Hepatic stellate cell (primary cell): ENCODE data around the gene LRRTM4.

Experiments
- DNase-seq: peaks from one replicate; pipeline ENCODE4 v3.0.0; 2011; ENCODE audit warnings: low spot score

LRRTM4 gene

GRCh38 chr2:76985387-76986136, 536.6 kb downstream of the LRRTM4 start:
- DNase-seq: no peak

DNA sequence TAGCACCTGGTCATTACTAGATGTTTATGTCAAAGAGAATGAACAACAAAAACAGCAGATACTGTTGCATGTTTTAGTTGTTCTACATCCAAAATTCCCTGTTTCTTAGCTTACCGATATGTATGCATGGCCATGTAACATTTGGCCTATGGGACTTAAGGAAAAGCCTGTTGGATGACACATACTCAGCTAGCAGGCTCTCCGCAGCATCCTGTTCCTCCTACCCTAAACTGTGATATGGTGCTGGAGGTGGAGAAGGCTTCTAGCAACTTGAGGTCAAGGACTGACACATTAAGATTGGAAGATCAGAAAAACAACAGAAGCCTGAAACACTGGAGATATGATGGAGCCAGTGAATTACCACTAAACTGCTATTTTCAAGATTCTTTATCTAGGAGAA, 537.8 kb downstream of the LRRTM4 start:
- DNase-seq: no peak

- DNase-seq: no peak
Observed at GRCh38 chr2:76980067-76980787, 541.9 kb downstream of the LRRTM4 start.

GRCh38 chr2:76977846-76978727, 544.1 kb downstream of the LRRTM4 start:
- no peak for DNase-seq

- no peak for DNase-seq
Observed at GRCh38 chr2:76975752-76976151, 546.4 kb downstream of the LRRTM4 start.

GRCh38 chr2:76973610-76974009, 548.6 kb downstream of the LRRTM4 start:
- no peak for DNase-seq

- DNase-seq: no peak
Observed at GRCh38 chr2:76965772-76966171, 556.4 kb downstream of the LRRTM4 start.

DNA sequence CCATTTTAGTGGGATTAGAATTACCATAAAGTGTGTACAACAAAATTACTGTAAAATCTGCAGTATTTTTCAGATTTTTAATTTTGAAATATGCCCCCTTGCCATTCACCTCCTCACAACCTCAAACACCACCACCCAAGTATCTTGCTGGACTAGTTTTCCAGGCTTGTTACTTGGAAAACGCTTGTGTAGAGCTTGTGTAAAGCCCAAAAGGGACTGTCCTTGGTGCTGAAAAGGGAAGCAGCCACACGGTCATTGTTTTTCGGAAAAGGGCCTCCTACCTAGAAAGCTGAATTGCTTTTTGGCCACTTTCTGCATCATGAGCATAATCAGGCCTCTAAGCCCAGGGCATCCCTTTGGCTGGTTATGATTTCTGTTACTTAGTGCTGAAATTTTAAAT, 563.4 kb downstream of the LRRTM4 start:
- no peak for DNase-seq

DNA sequence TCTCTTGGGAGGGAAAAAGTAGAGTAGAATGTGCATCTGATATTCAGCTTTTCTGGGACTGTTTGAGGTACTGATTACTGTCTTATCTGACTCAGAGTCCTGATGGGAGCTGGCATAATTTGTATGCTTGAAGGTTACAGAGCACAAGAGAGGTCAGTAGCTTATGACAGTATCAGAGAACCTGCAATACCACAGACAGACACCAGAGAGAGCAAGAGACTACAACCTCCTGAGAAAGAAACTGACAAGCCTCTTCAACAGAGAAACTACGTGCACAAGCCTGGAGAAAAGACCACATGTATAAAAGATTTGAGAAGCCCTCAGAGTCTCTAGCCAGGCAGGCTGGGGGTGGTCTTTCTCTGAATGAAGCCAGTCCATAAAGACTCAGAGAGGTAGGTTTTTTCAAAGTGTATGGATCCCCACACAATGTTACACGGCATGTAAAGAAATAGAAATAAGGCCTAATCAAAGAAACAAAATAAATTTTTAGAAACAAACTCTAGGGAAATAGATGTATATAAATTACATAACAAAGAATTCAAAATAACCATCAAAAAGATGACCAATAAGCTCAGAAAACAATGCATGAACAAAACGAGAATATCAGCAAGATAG, 568.3 kb downstream of the LRRTM4 start:
- DNase-seq: no peak

- no peak for DNase-seq
Observed at GRCh38 chr2:76946631-76947145, 575.5 kb downstream of the LRRTM4 start.

DNA sequence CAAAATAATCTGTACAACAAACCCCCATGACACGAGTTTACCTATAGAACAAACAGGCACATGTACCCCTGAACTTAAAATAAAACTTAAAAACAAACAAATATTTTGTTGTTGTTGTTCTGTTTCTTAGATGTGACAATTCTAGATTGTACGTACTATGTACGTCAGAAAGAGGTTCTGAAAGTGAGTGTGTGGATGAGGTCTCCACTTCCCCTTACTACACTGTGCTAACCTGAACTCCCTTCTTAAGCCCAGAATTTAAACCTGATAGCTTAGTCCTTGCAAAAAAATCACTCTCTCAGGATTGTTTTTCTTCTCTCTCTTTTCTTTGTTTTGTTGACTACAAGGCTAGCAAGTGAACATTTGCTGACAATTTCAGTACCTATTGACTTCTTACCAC, 581.6 kb downstream of the LRRTM4 start:
- no peak for DNase-seq

- no peak for DNase-seq
Observed at GRCh38 chr2:76938153-76938552, 584.0 kb downstream of the LRRTM4 start.

DNA sequence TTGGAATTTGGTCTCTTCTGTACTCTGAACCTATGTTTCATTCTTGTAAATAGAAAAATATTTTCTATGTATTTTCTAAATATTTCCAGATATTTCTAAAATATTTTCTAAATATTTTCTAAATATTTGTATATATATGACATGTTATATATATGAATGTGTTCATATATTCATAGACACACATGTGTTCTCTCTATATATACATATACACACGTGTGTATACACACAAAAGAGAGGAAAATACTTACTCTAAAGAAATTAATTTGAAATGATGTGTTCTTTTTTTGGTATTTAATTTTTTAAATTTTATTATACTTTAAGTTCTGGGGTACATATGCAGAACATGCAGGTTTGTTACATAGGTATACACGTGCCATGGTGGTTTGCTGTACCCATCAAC, 589.6 kb downstream of the LRRTM4 start:
- DNase-seq: no peak

GRCh38 chr2:76930056-76930744, 592.0 kb downstream of the LRRTM4 start:
- no peak for DNase-seq

DNA sequence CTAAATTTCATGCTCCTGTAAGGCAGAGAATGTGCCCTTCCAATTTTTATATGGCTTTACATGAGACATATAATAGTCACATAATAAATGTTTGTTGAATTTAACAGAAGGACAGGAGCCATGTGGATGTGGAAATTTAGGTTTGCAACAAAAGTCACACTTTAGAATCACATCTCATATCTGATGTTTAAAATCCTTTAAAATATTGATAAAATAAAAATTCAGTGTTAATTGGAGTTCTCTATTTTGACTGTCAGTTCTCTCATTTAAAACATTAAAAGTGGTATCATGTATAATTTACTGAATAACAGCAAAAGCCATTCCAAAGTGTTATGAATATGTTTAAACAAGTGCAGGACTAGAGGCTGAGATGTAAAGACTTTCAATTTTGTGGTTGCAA, 594.1 kb downstream of the LRRTM4 start:
- DNase-seq: no peak

DNA sequence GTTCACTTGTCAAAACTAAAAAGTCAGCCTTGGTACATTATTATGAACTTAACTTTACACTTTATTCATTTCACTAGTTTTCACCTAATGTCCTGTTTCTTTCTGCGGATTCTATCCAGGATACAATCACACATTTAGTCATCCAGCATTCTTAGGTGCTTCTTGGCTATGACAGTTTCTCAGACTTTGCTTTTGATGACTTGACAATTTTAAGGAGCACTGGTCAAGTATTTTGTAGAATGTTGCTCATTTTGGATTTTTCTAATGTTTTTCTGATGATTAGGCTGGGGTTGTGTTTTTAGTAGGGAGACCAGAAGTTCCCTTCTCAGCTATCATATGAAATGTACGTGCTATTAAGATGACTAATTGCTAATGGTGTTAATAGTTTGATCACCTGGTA, 601.2 kb downstream of the LRRTM4 start:
- DNase-seq: no peak

- no peak for DNase-seq
Observed at GRCh38 chr2:76895469-76895868, 626.7 kb downstream of the LRRTM4 start.

GRCh38 chr2:76870581-76870980, 651.6 kb downstream of the LRRTM4 start:
- DNase-seq: no peak

DNA sequence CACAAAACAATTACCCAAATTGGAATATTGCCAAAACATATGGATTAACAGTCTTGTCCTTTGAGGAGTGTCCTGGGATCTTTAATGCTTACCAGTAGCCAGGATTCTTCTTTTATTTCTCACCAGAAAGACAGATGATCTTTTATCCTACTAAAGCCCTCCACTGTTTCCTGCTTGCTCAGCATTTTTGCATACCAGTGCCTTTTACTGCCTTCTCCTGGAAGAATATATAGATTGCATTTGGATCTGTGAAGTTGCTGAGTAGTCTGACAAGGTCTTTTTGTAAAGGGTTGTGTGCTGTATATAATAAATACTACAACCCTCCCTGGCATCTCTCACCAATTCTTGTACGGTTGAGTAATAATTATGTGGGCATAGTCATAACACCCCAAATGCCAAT, 652.2 kb downstream of the LRRTM4 start:
- DNase-seq: no peak

DNA sequence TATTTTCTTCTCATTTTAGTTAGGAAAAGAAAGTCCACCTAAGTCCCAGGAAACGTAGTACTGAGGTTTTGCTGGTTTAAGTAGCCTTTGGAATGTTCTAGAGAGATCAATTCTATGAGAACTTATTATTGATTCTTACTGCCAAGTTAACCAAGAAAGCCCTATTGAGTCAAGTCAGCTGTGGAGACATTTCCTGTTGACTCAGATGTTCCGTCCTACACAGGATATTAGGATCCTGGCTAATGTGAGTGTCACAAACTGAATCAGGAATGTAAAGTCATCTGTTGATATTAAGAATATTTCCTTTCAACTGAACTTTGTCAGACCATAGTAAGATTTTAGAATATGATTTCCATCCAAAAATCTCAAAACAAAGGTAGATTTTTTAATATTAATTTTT, 654.3 kb downstream of the LRRTM4 start:
- no peak for DNase-seq

DNA sequence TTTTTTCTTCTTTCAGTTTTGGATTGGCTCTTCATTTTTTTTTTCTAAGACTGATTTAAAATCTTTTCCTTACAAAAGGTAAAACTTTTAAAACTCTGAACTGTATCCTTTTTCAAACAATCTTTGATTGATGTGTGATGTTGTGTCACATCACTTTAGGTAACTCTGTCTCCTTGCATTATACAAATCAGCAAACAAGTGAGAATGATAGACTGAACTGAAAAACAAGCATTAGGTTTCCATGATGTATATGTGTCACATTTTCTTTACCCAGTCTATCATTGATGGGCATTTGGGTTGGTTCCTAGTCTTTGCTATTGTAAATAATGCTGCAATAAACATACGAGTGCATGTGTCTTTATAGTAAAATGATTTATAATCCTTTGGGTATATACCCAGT, 655.7 kb downstream of the LRRTM4 start:
- no peak for DNase-seq
